H9 (cell line): ENCODE results near the gene PITRM1. TPM values are rescaled to one million over a fixed set of nuclear protein-coding genes. Genes with fewer than 3 reads are reported as not detected.
A peak's percentile ranks its signal among the peaks of the same experiment; 100 is the strongest.

ENCODE experiments used
- DNase-seq: peaks from one replicate; pipeline ENCODE4 v3.0.0-alpha.2; 2017
- H2AFZ ChIP-seq: one replicate; pipeline ENCODE4 v1.6.1; 2013; ENCODE audit warnings: mild to moderate bottlenecking, low read length, control low read depth, moderate library complexity
- H2AK5ac ChIP-seq: 2 replicates; pipeline ENCODE4 v1.6.1; 2013; ENCODE audit warnings: low read length, control low read depth, mixed read lengths; ENCODE audit not compliant: insufficient read length
- H2BK120ac ChIP-seq: one replicate; pipeline ENCODE4 v1.6.1; 2013; ENCODE audit warnings: low read depth, mild to moderate bottlenecking, low read length, control low read depth, inconsistent platforms; ENCODE audit not compliant: poor library complexity, severe bottlenecking
- H2BK12ac ChIP-seq: 2 replicates; pipeline ENCODE4 v1.6.1; 2013; ENCODE audit warnings: low read length, control low read depth, mixed read lengths, low read depth; ENCODE audit not compliant: insufficient read length
- H2BK15ac ChIP-seq: 2 replicates; pipeline ENCODE4 v1.6.1; 2013; ENCODE audit warnings: low read depth, low read length, control low read depth
- H2BK20ac ChIP-seq: one replicate; pipeline ENCODE4 v1.6.1; 2013; ENCODE audit warnings: low read depth, mild to moderate bottlenecking, low read length, control low read depth, inconsistent platforms; ENCODE audit not compliant: poor library complexity, severe bottlenecking
- H2BK5ac ChIP-seq: 2 replicates; pipeline ENCODE4 v1.6.1; 2013; ENCODE audit warnings: low read length, control low read depth, mixed read lengths; ENCODE audit not compliant: insufficient read length
- H3K14ac ChIP-seq: 2 replicates; pipeline ENCODE4 v1.6.1; 2013; ENCODE audit warnings: low read length, control low read depth; ENCODE audit not compliant: insufficient read depth
- H3K18ac ChIP-seq: 2 replicates; pipeline ENCODE4 v1.6.1; 2013; ENCODE audit warnings: low read depth, mild to moderate bottlenecking, mixed read lengths, low read length, control low read depth; ENCODE audit not compliant: insufficient read length
- H3K23ac ChIP-seq: 2 replicates; pipeline ENCODE4 v1.6.1; 2013; ENCODE audit warnings: low read length, control low read depth, mixed read lengths, low read depth; ENCODE audit not compliant: insufficient read length
- H3K23me2 ChIP-seq: 2 replicates; pipeline ENCODE4 v1.6.1; 2013; ENCODE audit warnings: low read depth, mild to moderate bottlenecking, mixed read lengths, low read length, control low read depth; ENCODE audit not compliant: insufficient read length, poor library complexity, severe bottlenecking
- H3K27ac ChIP-seq: 2 replicates; pipeline ENCODE4 v1.5.1; 2013; ENCODE audit warnings: low read length, control low read depth, mixed read lengths, low read depth; ENCODE audit not compliant: insufficient read length
- H3K27me3 ChIP-seq: 2 replicates; pipeline ENCODE4 v1.6.1; 2013; ENCODE audit warnings: low read length, control low read depth, inconsistent platforms; ENCODE audit not compliant: insufficient read depth
- H3K4ac ChIP-seq: 2 replicates; pipeline ENCODE4 v1.6.1; 2013; ENCODE audit warnings: low read depth, mild to moderate bottlenecking, control low read depth, inconsistent platforms, low read length, moderate library complexity
- H3K4me1 ChIP-seq: 2 replicates; pipeline ENCODE4 v1.6.1; 2013; ENCODE audit warnings: low read length, control low read depth, inconsistent platforms; ENCODE audit not compliant: insufficient read depth
- H3K4me2 ChIP-seq: 2 replicates; pipeline ENCODE4 v1.6.1; 2013; ENCODE audit warnings: low read length, control low read depth, mixed read lengths; ENCODE audit not compliant: insufficient read length, insufficient read depth
- H3K56ac ChIP-seq: 2 replicates; pipeline ENCODE4 v1.6.1; 2013; ENCODE audit warnings: low read depth, mild to moderate bottlenecking, mixed read lengths, low read length, control low read depth; ENCODE audit not compliant: insufficient read length
- H3K79me1 ChIP-seq: 2 replicates; pipeline ENCODE4 v1.6.1; 2013; ENCODE audit warnings: low read depth, mild to moderate bottlenecking, moderate library complexity, low read length, control low read depth, inconsistent platforms; ENCODE audit not compliant: insufficient read depth, poor library complexity, severe bottlenecking
- H3K79me2 ChIP-seq: 2 replicates; pipeline ENCODE4 v1.6.1; 2013; ENCODE audit warnings: low read length, control low read depth, inconsistent platforms; ENCODE audit not compliant: insufficient read depth
- H3K9ac ChIP-seq: 2 replicates; pipeline ENCODE4 v1.6.1; 2013; ENCODE audit warnings: low read length, control low read depth, mixed read lengths; ENCODE audit not compliant: insufficient read length; ENCODE audit errors: extremely low read depth
- H3K9me3 ChIP-seq: one replicate; pipeline ENCODE4 v1.6.1; 2013; ENCODE audit warnings: low read depth, low read length, inconsistent platforms; ENCODE audit not compliant: control insufficient read depth
- H3T11ph ChIP-seq: one replicate; pipeline ENCODE4 v1.6.1; 2013; ENCODE audit warnings: mild to moderate bottlenecking, low read length, control low read depth, inconsistent platforms
- H4K20me1 ChIP-seq: one replicate; pipeline ENCODE4 v1.6.1; 2013; ENCODE audit not compliant: control insufficient read depth, insufficient read length, insufficient read depth
- H4K5ac ChIP-seq: 2 replicates; pipeline ENCODE4 v1.6.1; 2013; ENCODE audit warnings: low read depth, mild to moderate bottlenecking, mixed read lengths, low read length, control low read depth; ENCODE audit not compliant: insufficient read length
- H4K8ac ChIP-seq: replicated peaks from 2 replicates; pipeline ENCODE4 v1.6.1; 2013; ENCODE audit warnings: low read length, control low read depth, mixed read lengths, low read depth; ENCODE audit not compliant: insufficient read length
- H4K91ac ChIP-seq: 2 replicates; pipeline ENCODE4 v1.6.1; 2013; ENCODE audit warnings: low read depth, mild to moderate bottlenecking, moderate library complexity, mixed read lengths, low read length, control low read depth; ENCODE audit not compliant: insufficient read length
- H3K27ac Mint-ChIP-seq, 3 experiments: 2 replicates in 2 of 3; 3 replicates in 1 of 3; pipeline ENCODE4 v1.8.0; 2020 to 2021; ENCODE audit warnings: mixed read lengths in 3 of 3, mild to moderate bottlenecking in 1 of 3, moderate library complexity in 1 of 3
- H3K27me3 Mint-ChIP-seq: 2 replicates; pipeline ENCODE4 v1.8.0; 2021; ENCODE audit warnings: low read depth, mild to moderate bottlenecking, moderate library complexity, mixed read lengths
- H3K36me3 Mint-ChIP-seq, 3 experiments: 2 replicates in 2 of 3; 3 replicates in 1 of 3; pipeline ENCODE4 v1.8.0; 2020 to 2021; ENCODE audit warnings: low read depth in 3 of 3, mixed read lengths in 3 of 3; ENCODE audit not compliant: insufficient read depth in 1 of 3
- H3K4me1 Mint-ChIP-seq, 2 experiments: 2 replicates each; pipeline ENCODE4 v1.8.0; 2020; ENCODE audit warnings: mixed read lengths in 2 of 2
- H3K4me3 Mint-ChIP-seq, 2 experiments: 2 replicates in 1 of 2; 3 replicates in 1 of 2; pipeline ENCODE4 v1.8.0; 2020 to 2021; ENCODE audit warnings: mild to moderate bottlenecking in 2 of 2, mixed read lengths in 2 of 2, moderate library complexity in 1 of 2
- H3K9me3 Mint-ChIP-seq, 2 experiments: 2 replicates in 1 of 2; 3 replicates in 1 of 2; pipeline ENCODE4 v1.8.0; 2020; ENCODE audit warnings: mild to moderate bottlenecking in 2 of 2, mixed read lengths in 2 of 2, moderate library complexity in 1 of 2
- WGBS: extraction: QIAGEN DNeasy Blood & Tissue Kit; methylation state at CpG from one replicate; pipeline ENCODE4 v1.1.7; 2013; ENCODE audit warnings: missing lambda C conversion rate, low lambda C conversion rate, mixed read lengths; ENCODE audit not compliant: insufficient read length; ENCODE audit errors: extremely low coverage; 5-methylcytosine and 5-hydroxymethylcytosine counted together
- long read RNA-seq: library from polyadenylated mRNA; unstranded; transcript quantifications from one replicate; pipeline ENCODE4 v2.0.0, GENCODE V29; 2020
- total RNA-seq: library from RNA; stranded (reverse); gene quantifications from 2 replicates; pipeline ENCODE4 v1.2.1, GENCODE V29; 2021
- TF ChIP-seq, protein P1 (sequence below): fragments of 200-600 bp; sonication (generic); conservative IDR thresholded peaks from 3 replicates; pipeline ENCODE4 v1.8.0; 2021; ENCODE audit warnings: antibody characterized with exemption, mild to moderate bottlenecking

The PITRM1 gene, protein sequence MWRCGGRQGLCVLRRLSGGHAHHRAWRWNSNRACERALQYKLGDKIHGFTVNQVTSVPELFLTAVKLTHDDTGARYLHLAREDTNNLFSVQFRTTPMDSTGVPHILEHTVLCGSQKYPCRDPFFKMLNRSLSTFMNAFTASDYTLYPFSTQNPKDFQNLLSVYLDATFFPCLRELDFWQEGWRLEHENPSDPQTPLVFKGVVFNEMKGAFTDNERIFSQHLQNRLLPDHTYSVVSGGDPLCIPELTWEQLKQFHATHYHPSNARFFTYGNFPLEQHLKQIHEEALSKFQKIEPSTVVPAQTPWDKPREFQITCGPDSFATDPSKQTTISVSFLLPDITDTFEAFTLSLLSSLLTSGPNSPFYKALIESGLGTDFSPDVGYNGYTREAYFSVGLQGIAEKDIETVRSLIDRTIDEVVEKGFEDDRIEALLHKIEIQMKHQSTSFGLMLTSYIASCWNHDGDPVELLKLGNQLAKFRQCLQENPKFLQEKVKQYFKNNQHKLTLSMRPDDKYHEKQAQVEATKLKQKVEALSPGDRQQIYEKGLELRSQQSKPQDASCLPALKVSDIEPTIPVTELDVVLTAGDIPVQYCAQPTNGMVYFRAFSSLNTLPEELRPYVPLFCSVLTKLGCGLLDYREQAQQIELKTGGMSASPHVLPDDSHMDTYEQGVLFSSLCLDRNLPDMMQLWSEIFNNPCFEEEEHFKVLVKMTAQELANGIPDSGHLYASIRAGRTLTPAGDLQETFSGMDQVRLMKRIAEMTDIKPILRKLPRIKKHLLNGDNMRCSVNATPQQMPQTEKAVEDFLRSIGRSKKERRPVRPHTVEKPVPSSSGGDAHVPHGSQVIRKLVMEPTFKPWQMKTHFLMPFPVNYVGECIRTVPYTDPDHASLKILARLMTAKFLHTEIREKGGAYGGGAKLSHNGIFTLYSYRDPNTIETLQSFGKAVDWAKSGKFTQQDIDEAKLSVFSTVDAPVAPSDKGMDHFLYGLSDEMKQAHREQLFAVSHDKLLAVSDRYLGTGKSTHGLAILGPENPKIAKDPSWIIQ
- 27.8 and 28.8 TPM in 2 replicates for total RNA-seq
- long read RNA-seq, transcript PITRM1-201 (27 exons, 3,450 nt): major isoform, 167 of 220 reads
- long read RNA-seq, partial matches to known transcripts: 23 of 220 reads
- long read RNA-seq, other reads (novel, unspliced or antisense): 27 of 220 reads

DNA sequence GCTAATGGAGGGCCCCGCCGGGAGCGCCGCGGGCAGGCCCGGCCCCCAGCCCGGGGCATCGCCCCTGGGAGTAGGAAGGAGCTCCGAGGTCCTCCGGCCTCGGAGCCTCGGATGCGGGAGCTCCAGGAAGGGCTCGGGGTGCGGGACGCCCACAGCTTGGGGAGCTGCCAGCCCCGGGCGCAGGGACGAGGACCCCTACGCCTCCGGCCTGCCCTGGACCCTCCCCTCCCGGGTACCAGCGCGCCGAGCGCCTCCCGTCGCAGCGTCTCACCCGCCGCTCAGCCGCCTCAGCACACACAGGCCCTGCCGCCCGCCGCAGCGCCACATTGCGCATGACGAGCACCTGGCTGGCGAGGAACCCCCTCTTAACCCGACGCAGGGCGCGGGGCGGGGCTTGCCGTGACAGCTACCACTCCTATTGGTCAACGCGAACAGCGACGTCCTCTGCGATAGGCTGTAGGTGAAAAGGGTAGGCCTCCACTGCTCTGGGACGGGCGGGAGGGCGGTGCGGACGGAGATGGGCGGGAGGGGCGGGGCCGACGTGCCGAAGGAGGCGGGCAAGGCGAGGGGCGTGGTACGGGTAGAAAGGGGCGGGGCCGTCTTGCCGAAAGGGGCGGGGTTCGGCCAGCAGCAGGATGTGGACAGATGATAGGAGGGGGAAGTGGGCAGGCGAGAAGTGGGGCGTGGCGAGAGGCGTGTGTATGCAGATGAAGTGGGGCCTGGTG is at the start of gene PITRM1:
PITRM1 (minus strand) TSS at position 337 of the 725 bp plus-strand sequence; CDS start at position 327, 10 bp downstream.
- H3K27ac Mint-ChIP-seq: peak within 1 kb of the TSS; percentile 70 to 95 (median 84); a peak in 5 of 7 replicates
- Histone ChIP-seq H4K5ac (no peak within 1 kb of the TSS), H2BK120ac (no peak within 1 kb of the TSS), H4K20me1 (no peaks in the 10 kb centered on the region), H3K4me2 (peak within 1 kb of the TSS; percentile 70), H3K79me1 (no peaks in the 10 kb centered on the region), H3K27me3 (no peaks in the 10 kb centered on the region), H3K56ac (no peak within 1 kb of the TSS), H3K23me2 (peaks cover 4% of the 10 kb centered on the region), H2BK5ac (no peak within 1 kb of the TSS), H2BK20ac (no peak within 1 kb of the TSS), H3K18ac (peak within 1 kb of the TSS; percentile 81), H2AFZ (no peak within 1 kb of the TSS), H2BK15ac (no peak within 1 kb of the TSS), H4K8ac (no peak within 1 kb of the TSS), H4K91ac (no peak within 1 kb of the TSS), H3K14ac (0 out of 2 replicates have a peak within 1 kb of the TSS, but pooled peaks have one; percentile 33), H3K27ac (no peak within 1 kb of the TSS), H3T11ph (no peak within 1 kb of the TSS), H3K9me3 (no peaks in the 10 kb centered on the region), H2BK12ac (no peak within 1 kb of the TSS), H3K4me1 (0 out of 2 replicates have a peak, but pooled peaks cover 4% of the 10 kb centered on the region), H2AK5ac (no peak within 1 kb of the TSS), H3K4ac (no peak within 1 kb of the TSS), H3K23ac (no peak within 1 kb of the TSS), H3K79me2 (no peaks in the 10 kb centered on the region), H3K9ac (peak within 1 kb of the TSS; percentile 15)
- H3K27me3 Mint-ChIP-seq: no peaks in the 10 kb centered on the region
- peak within 1 kb of the TSS; percentile 82 to 89 for H3K4me3 Mint-ChIP-seq
- H3K4me1 Mint-ChIP-seq: peaks cover 2 to 12% of the 10 kb centered on the region in 2 experiments
- DNase-seq: peak; percentile 99
- H3K9me3 Mint-ChIP-seq: no peaks in the 10 kb centered on the region
- peaks cover 3 to 17% (median 9%) of the 10 kb centered on the region in 3 experiments; a peak in 5 of 7 replicates for H3K36me3 Mint-ChIP-seq
- no CpG with 5 or more reads among the region's 73 CpGs for WGBS
- TF ChIP-seq, protein P1, sequence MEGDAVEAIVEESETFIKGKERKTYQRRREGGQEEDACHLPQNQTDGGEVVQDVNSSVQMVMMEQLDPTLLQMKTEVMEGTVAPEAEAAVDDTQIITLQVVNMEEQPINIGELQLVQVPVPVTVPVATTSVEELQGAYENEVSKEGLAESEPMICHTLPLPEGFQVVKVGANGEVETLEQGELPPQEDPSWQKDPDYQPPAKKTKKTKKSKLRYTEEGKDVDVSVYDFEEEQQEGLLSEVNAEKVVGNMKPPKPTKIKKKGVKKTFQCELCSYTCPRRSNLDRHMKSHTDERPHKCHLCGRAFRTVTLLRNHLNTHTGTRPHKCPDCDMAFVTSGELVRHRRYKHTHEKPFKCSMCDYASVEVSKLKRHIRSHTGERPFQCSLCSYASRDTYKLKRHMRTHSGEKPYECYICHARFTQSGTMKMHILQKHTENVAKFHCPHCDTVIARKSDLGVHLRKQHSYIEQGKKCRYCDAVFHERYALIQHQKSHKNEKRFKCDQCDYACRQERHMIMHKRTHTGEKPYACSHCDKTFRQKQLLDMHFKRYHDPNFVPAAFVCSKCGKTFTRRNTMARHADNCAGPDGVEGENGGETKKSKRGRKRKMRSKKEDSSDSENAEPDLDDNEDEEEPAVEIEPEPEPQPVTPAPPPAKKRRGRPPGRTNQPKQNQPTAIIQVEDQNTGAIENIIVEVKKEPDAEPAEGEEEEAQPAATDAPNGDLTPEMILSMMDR: no peak
